Transverse colon (tissue), 3 donors: ENCODE data around the gene NDUFA3.

ENCODE experiments used
- CTCF ChIP-seq, 5 experiments: fragments of 200-600 bp in 3 of 5; fragments of 450-650 bp in 2 of 5; sonication (generic) in 3 of 5; IDR thresholded peaks; 1 replicate in 2 of 5; 2 replicates in 3 of 5; pipeline ENCODE4 v1.5.1; 2016 to 2017; ENCODE audit warnings: antibody characterized with exemption in 5 of 5, inconsistent platforms in 3 of 5, mild to moderate bottlenecking in 2 of 5, moderate library complexity in 1 of 5
- EP300 ChIP-seq: sonication (generic); formaldehyde crosslinking; IDR thresholded peaks from one replicate; pipeline ENCODE4 v1.6.1; 2017; ENCODE audit warnings: antibody characterized with exemption, low read depth
- POLR2A ChIP-seq: fragments of 450-650 bp; IDR thresholded peaks from one replicate; pipeline ENCODE4 v1.6.1; 2016; ENCODE audit warnings: antibody characterized with exemption, mild to moderate bottlenecking, moderate library complexity

- TF ChIP-seq CTCF (IDR thresholded peaks at IDR 0.05) (no peak), EP300 (no peak), POLR2A (no peak)
Observed at GRCh38 chr19:54141356-54141755, 38.7 kb downstream of the NDUFA3 start.
